Endothelial cell of umbilical vein (primary cell): ENCODE data around the gene FKBP2. TPM values are rescaled to one million over a fixed set of nuclear protein-coding genes. Genes with fewer than 3 reads are reported as not detected.

Source experiments
- BruUV-seq: library from RNA; stranded (reverse); fragments of 400-500 nt; replicated peaks from 2 replicates; lab custom pipeline; 2021; lab: Mats Ljungman, UMichigan
- CTCF ChIA-PET: fragments of 300-600, 350-600 bp; sonication (Branson Sonifier 250); formaldehyde crosslinking; loops from one replicate; lab custom pipeline; 2021; ENCODE audit warnings: antibody characterized with exemption, inconsistent platforms; lab: Charles Lee
- POLR2A ChIA-PET: fragments of 300-600, 350-600 bp; sonication (Branson Sonifier 250); formaldehyde crosslinking; loops from one replicate; lab custom pipeline; 2021; ENCODE audit warnings: antibody characterized with exemption, inconsistent platforms; lab: Charles Lee
- DNase-seq: peaks from one replicate; pipeline ENCODE4 v3.0.0-alpha.2; 2011; ENCODE audit warnings: low read depth, low spot score
- FAIRE-seq: peaks from 2 replicates; lab custom pipeline; 2011; peaks lifted over from hg19 to GRCh38; lab: Jason Lieb, UNC
- H2AFZ ChIP-seq: 2 replicates; pipeline ENCODE4 v1.6.0; 2012; ENCODE audit warnings: low read depth, low read length, control low read depth, inconsistent platforms
- H3K27ac ChIP-seq: 2 replicates; pipeline ENCODE4 v1.5.1; 2011; ENCODE audit warnings: low read depth, mild to moderate bottlenecking, control low read depth, low read length, moderate library complexity; ENCODE audit not compliant: insufficient read depth
- H3K27me3 ChIP-seq, 2 experiments: 2 replicates each; pipeline versions ENCODE4 v1.6.0 to v1.6.1; 2011; ENCODE audit warnings: low read length in 2 of 2, mixed read lengths in 1 of 2; ENCODE audit not compliant: control insufficient read depth in 2 of 2, insufficient read depth in 2 of 2
- H3K36me3 ChIP-seq, 2 experiments: 2 replicates in 1 of 2; 3 replicates in 1 of 2; pipeline ENCODE4 v1.5.1; 2011; ENCODE audit warnings: low read length in 2 of 2, mild to moderate bottlenecking in 1 of 2, moderate library complexity in 1 of 2; ENCODE audit not compliant: control insufficient read depth in 2 of 2, insufficient read depth in 2 of 2; ENCODE audit errors: extremely low read depth in 1 of 2
- H3K4me1 ChIP-seq: 3 replicates; pipeline ENCODE4 v1.5.1; 2011; ENCODE audit warnings: mild to moderate bottlenecking, low read length; ENCODE audit not compliant: control insufficient read depth, insufficient read depth; ENCODE audit errors: extremely low read depth
- H3K4me2 ChIP-seq: 2 replicates; pipeline ENCODE4 v1.6.1; 2011; ENCODE audit warnings: low read length, control low read depth, mixed read lengths; ENCODE audit not compliant: insufficient read depth
- H3K4me3 ChIP-seq, 3 experiments: fragments of 200-600 bp in 1 of 3; sonication (generic), shearing (Covaris generic) in 1 of 3; replicated peaks in 1 of 3; 2 replicates each; pipeline ENCODE4 v1.5.1; 2011 to 2016; ENCODE audit warnings: control low read depth in 3 of 3, low read length in 3 of 3, mild to moderate bottlenecking in 2 of 3, inconsistent platforms in 1 of 3, low read depth in 1 of 3, moderate library complexity in 1 of 3; ENCODE audit not compliant: insufficient read depth in 1 of 3
- H3K79me2 ChIP-seq: 2 replicates; pipeline ENCODE4 v1.6.0; 2012; ENCODE audit warnings: low read length, inconsistent platforms; ENCODE audit not compliant: control insufficient read depth, insufficient read depth
- H3K9ac ChIP-seq: replicated peaks from 2 replicates; pipeline ENCODE3; 2011; ENCODE audit warnings: low read length, control low read depth; ENCODE audit not compliant: insufficient read depth; ENCODE audit errors: extremely low read depth
- H3K9me1 ChIP-seq: replicated peaks from 3 replicates; pipeline ENCODE4 v1.6.0; 2011; ENCODE audit warnings: mild to moderate bottlenecking, low read length; ENCODE audit not compliant: control insufficient read depth, insufficient read depth; ENCODE audit errors: extremely low read depth
- H3K9me3 ChIP-seq: replicated peaks from 2 replicates; pipeline ENCODE4 v1.5.1; 2012; ENCODE audit warnings: low read length, inconsistent platforms; ENCODE audit not compliant: control insufficient read depth, insufficient read depth
- H4K20me1 ChIP-seq: replicated peaks from 2 replicates; pipeline ENCODE3; 2011; ENCODE audit warnings: mild to moderate bottlenecking, low read length; ENCODE audit not compliant: control insufficient read depth, insufficient read depth; ENCODE audit errors: extremely low read depth
- CTCF ChIP-seq, 2 donors: IDR thresholded peaks; 1 replicate in 1 of 2; 2 replicates in 1 of 2; pipeline ENCODE4 v1.5.1; 2011; ENCODE audit warnings: low read length in 2 of 2, mild to moderate bottlenecking in 2 of 2, moderate library complexity in 2 of 2, control low read depth in 1 of 2, inconsistent platforms in 1 of 2, low read depth in 1 of 2; ENCODE audit not compliant: insufficient read depth in 1 of 2; ENCODE audit errors: extremely low read depth in 1 of 2
- EZH2 ChIP-seq: IDR thresholded peaks from 2 replicates; pipeline ENCODE4 v1.6.1; 2012; ENCODE audit warnings: borderline replicate concordance, low read depth, mild to moderate bottlenecking, moderate library complexity, low read length, inconsistent platforms; ENCODE audit not compliant: severe bottlenecking
- FOS ChIP-seq: IDR thresholded peaks from 2 replicates; pipeline ENCODE4 v1.6.1; 2011; ENCODE audit warnings: mild to moderate bottlenecking, low read length, moderate library complexity, borderline replicate concordance; ENCODE audit not compliant: insufficient read depth
- GATA2 ChIP-seq: IDR thresholded peaks from 2 replicates; pipeline ENCODE4 v1.7.0; 2011; ENCODE audit warnings: low read depth, mild to moderate bottlenecking, moderate library complexity, mixed read lengths, low read length; ENCODE audit not compliant: insufficient read length, insufficient read depth
- JUN ChIP-seq: IDR thresholded peaks from 2 replicates; pipeline ENCODE4 v1.6.1; 2011; ENCODE audit warnings: borderline replicate concordance, low read depth; ENCODE audit not compliant: insufficient read length, insufficient read depth
- MYC ChIP-seq: IDR thresholded peaks from one replicate; pipeline ENCODE4 v1.6.1; 2011; ENCODE audit warnings: mild to moderate bottlenecking, low read depth, low read length
- POLR2A ChIP-seq: IDR thresholded peaks from 2 replicates; pipeline ENCODE4 v1.6.1; 2012; ENCODE audit warnings: low read depth, mild to moderate bottlenecking, control low read depth, low read length
- POLR2AphosphoS5 ChIP-seq: IDR thresholded peaks from 2 replicates; pipeline ENCODE4 v1.6.1; 2012; ENCODE audit warnings: low read depth, mild to moderate bottlenecking, control low read depth, low read length, moderate library complexity; ENCODE audit not compliant: insufficient read depth
- dilution Hi-C: fragments of 300-500 bp; cut with MboI; formaldehyde crosslinking; loops from one replicate; pipeline ENCODE4 v1.15.0; 2019; ENCODE audit warnings: low sequenced_read_pairs; ENCODE audit not compliant: extremely low pct_ligation_motif_present
- intact Hi-C: fragments of 100-400 bp; cut with micrococcal nuclease; formaldehyde crosslinking; loops from one replicate; pipeline ENCODE4 v1.10.0; 2022
- polyA plus RNA-seq, 4 experiments: library from polyadenylated mRNA; depleted of rRNA in 3 of 4; stranded (reverse) in 3 of 4; unstranded in 1 of 4; fragments of >200 nt; gene quantifications; 2 replicates each; pipeline versions ENCODE4 v1.2.1 to v1.2.3, GENCODE V29; 2011 to 2012; ENCODE audit warnings: missing spikeins in 1 of 4
- total RNA-seq: library from RNA; stranded (reverse); gene quantifications from 2 replicates; pipeline ENCODE4 v1.2.3, GENCODE V29; 2021
- TF ChIP-seq, protein P1 (sequence below): IDR thresholded peaks from 2 replicates; pipeline ENCODE4 v1.6.1; 2011; ENCODE audit not compliant: insufficient read depth, insufficient read length

FKBP2 gene
- total and polyA plus RNA-seq, 2 donors (not counting 3 experiments of a cell fraction or from before 2014, with no cell fraction given), result 48.5 to 74.4 TPM

- H3K79me2 ChIP-seq, result no peaks in the 10 kb centered on the region
- no peak overlapping the region for H3K4me3 ChIP-seq
- H2AFZ ChIP-seq, result no peak overlapping the region
- no peak overlapping the region for H3K27ac ChIP-seq
- no TSS peak for BruUV-seq
- no peaks in the 10 kb centered on the region for H4K20me1 ChIP-seq
- FAIRE-seq (no peak), DNase-seq (no peak)
- no peak for TF ChIP-seq EZH2
- no peak for TF ChIP-seq POLR2A
- TF ChIP-seq, protein P1, sequence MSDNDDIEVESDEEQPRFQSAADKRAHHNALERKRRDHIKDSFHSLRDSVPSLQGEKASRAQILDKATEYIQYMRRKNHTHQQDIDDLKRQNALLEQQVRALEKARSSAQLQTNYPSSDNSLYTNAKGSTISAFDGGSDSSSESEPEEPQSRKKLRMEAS, result no peak
- TF ChIP-seq MYC, result no peak
- TF ChIP-seq CTCF (IDR thresholded peaks at IDR 0.05; ENCODE audit: extremely low read depth in 1 of 2, insufficient read depth in 1 of 2, low read depth in 1 of 2, low read length in 2 of 2), result no peak
- TF ChIP-seq POLR2AphosphoS5, result no peak
- TF ChIP-seq GATA2, result no peak
- no peak for TF ChIP-seq JUN
- TF ChIP-seq FOS, result no peak
- intact Hi-C loops (no loop called here), dilution Hi-C loops (no loop called here)
- ChIA-PET CTCF (interaction anchor here (0.9 to 2.7 kb wide), 5 partner anchors 13 to 91 kb away, joined by 3 to 24 read pairs (median 5); partner anchors contain the start of genes CATSPERZ and PLCB3), POLR2A (no interaction called here)
- no peak overlapping the region for H3K9ac ChIP-seq
- peaks cover 46% of the 10 kb centered on the region for H3K4me1 ChIP-seq
- no peak overlapping the region for H3K4me2 ChIP-seq
- H3K36me3 ChIP-seq, result peaks cover 10 to 27% of the 10 kb centered on the region in 2 experiments
- no peaks in the 10 kb centered on the region for H3K9me3 ChIP-seq
- H3K9me1 ChIP-seq, result no peaks in the 10 kb centered on the region
- H3K27me3 ChIP-seq, result no peaks in the 10 kb centered on the region
Measured at GRCh38 chr11:64264371-64264852, 23.5 kb downstream of the FKBP2 start.
